Measurements from ENCODE around the gene SNTB2.
"Not testable (repeated sequence)": the region's sequence is repeated elsewhere in the genome, so short reads cannot be mapped to it uniquely, and the experiment has no call there.

The SNTB2 gene

GRCh38 chr16:69274699-69275235 is 87.8 kb downstream of the SNTB2 start:
- H3K27me3 Mint-ChIP-seq: no peaks in the 10 kb centered on the region
- no peak overlapping the region for H3K4me3 Mint-ChIP-seq
- no peaks in the 10 kb centered on the region for H3K36me3 Mint-ChIP-seq
- no peaks in the 10 kb centered on the region for H3K4me1 Mint-ChIP-seq (ENCODE audit: low read depth)
- H3K9me3 Mint-ChIP-seq (ENCODE audit: low read depth): no peaks in the 10 kb centered on the region
- H3K27ac Mint-ChIP-seq: no peak overlapping the region

DNA sequence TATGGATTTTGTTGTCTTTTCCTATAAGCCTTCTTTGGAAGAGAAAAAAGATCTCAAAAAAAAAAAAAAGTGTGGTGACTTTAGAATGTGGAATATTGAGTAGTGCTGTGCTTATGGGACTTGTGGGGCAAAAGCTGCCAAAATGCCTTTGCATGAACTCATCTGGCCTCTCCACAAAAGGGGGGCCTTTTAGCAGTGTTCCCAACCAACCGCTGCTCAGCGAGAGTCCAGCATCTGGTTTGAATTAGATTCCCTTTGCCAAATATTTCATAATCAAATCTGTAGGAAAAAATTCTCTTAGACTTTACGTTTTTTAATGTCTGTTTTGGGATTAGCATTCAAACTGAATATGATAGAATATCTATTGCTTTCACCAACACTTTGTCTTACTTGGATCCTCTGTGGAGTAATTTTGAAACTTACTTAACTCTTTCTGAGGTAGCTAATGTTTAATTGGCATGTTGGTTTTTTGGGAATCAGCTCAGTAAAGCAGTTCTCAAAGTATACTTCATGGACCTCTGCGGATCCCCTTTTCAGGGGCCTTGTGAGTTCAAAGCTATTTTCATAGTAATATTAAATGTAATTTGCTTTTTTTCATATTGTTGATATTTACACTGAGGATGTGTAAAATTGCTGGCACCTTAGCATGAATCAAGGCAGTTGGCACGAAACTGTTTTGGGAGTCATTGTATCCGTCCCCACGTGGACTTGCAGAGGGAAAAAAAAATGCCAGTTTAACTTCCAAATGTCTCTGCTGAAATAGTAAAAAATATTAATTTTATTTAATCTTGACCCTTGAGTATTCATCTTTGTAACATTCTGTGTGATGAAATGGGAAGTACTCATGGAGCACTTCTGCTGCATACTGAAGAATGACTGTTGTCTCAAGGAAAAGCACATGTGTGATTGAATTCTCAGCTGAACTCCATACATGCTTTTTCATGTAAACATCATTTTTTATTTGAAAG is 89.5 kb downstream of the SNTB2 start:
- Mint-ChIP-seq H3K4me1 (ENCODE audit: low read depth) (no peaks in the 10 kb centered on the region), H3K27ac (no peak overlapping the region), H3K4me3 (no peak overlapping the region), H3K9me3 (ENCODE audit: low read depth) (no peaks in the 10 kb centered on the region), H3K27me3 (no peaks in the 10 kb centered on the region), H3K36me3 (no peaks in the 10 kb centered on the region)

GRCh38 chr16:69277413-69277812 is 90.4 kb downstream of the SNTB2 start:
- H3K4me1 Mint-ChIP-seq (ENCODE audit: low read depth): no peaks in the 10 kb centered on the region
- H3K27me3 Mint-ChIP-seq: no peaks in the 10 kb centered on the region
- H3K4me3 Mint-ChIP-seq: no peak overlapping the region
- H3K36me3 Mint-ChIP-seq: no peaks in the 10 kb centered on the region
- H3K27ac Mint-ChIP-seq: no peak overlapping the region
- H3K9me3 Mint-ChIP-seq (ENCODE audit: low read depth): no peaks in the 10 kb centered on the region

DNA sequence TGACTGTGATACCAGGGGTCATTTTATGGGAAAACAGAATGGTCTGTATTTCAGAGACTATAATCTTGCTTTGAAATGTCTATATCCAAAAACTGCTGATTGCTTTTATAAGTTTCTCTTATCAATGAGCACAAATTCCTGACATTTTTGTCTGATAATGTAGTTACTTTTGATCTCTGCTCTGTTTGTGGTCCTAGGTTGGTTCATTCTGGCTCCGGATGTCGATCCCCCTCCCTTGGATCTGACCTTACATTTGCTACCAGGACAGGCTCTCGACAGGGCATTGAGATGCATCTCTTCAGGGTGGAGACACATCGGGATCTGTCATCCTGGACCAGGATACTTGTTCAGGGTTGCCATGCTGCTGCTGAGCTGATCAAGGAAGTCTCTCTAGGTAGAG is 96.9 kb downstream of the SNTB2 start:
- no peaks in the 10 kb centered on the region for H3K27me3 Mint-ChIP-seq

DNA sequence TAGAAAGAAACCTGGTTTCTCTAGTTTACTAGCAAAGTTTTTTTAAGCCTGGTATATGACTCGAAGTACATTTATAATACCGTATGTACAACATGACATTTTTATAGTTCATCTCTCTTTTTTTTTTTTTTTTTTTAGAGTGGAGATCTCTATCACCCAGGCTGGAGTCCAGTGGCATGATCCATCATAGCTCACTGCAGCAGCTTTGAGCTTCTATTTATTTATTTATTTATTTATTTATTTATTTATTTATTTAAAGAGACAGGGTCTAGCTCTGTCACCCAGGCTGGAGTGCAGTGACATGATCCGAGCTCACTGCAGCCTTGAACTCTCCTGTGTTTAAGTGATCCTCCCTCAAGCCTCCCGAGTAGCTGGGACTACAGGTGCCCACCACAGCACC is 98.3 kb downstream of the SNTB2 start:
- Mint-ChIP-seq H3K4me3 (no peak overlapping the region), H3K36me3 (no peaks in the 10 kb centered on the region), H3K4me1 (ENCODE audit: low read depth) (peaks cover 2% of the 10 kb centered on the region), H3K27me3 (no peaks in the 10 kb centered on the region), H3K9me3 (ENCODE audit: low read depth) (no peaks in the 10 kb centered on the region), H3K27ac (no peak overlapping the region)

More for the DNA sequence above, 96.9 kb downstream of the SNTB2 start:
- no peaks in the 10 kb centered on the region for H3K9me3 Mint-ChIP-seq (ENCODE audit: low read depth)
- H3K4me1 Mint-ChIP-seq (ENCODE audit: low read depth): peaks cover 2% of the 10 kb centered on the region
- no peak overlapping the region for H3K4me3 Mint-ChIP-seq
- H3K27ac Mint-ChIP-seq: no peak overlapping the region
- H3K36me3 Mint-ChIP-seq: no peaks in the 10 kb centered on the region

- Mint-ChIP-seq H3K9me3 (ENCODE audit: low read depth) (no peaks in the 10 kb centered on the region), H3K4me1 (ENCODE audit: low read depth) (peaks cover 2% of the 10 kb centered on the region), H3K27ac (no peak overlapping the region), H3K36me3 (no peaks in the 10 kb centered on the region), H3K27me3 (no peaks in the 10 kb centered on the region), H3K4me3 (no peak overlapping the region)
These were observed 100.2 kb downstream of the SNTB2 start for GRCh38 chr16:69286941-69287713.

- H3K27ac Mint-ChIP-seq; H3K9me3 Mint-ChIP-seq (ENCODE audit: low read depth); H3K27me3 Mint-ChIP-seq; H3K4me3 Mint-ChIP-seq; H3K36me3 Mint-ChIP-seq; H3K4me1 Mint-ChIP-seq (ENCODE audit: low read depth): not testable (repeated sequence)
These were observed 104.7 kb downstream of the SNTB2 start for GRCh38 chr16:69291657-69292056.

GRCh38 chr16:69293401-69293800 is 106.4 kb downstream of the SNTB2 start:
- no peaks in the 10 kb centered on the region for H3K36me3 Mint-ChIP-seq
- H3K27me3 Mint-ChIP-seq: no peaks in the 10 kb centered on the region
- no peaks in the 10 kb centered on the region for H3K9me3 Mint-ChIP-seq (ENCODE audit: low read depth)
- H3K4me3 Mint-ChIP-seq: no peak overlapping the region
- no peaks in the 10 kb centered on the region for H3K4me1 Mint-ChIP-seq (ENCODE audit: low read depth)
- no peak overlapping the region for H3K27ac Mint-ChIP-seq

DNA sequence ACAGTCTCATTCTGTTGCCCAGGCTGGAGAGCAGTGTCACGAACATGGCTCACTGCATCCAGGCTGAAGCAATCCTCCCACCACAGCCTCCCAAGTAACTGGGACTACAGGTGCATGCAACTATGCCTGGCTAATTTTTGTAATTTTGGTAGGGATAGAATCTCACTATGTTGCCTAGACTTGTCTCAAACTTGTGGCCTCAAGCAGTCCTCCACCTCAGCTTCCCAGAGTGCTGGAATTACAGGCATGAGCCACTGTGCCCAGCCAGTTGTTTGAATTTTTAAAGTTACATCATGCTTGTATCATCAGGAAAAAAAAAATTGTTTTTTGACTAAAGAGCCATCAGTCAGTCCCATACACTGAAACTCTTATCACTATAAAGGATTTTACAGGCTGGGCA is 107.1 kb downstream of the SNTB2 start:
- no peaks in the 10 kb centered on the region for H3K36me3 Mint-ChIP-seq
- no peaks in the 10 kb centered on the region for H3K4me1 Mint-ChIP-seq (ENCODE audit: low read depth)

GRCh38 chr16:69296771-69297170 is 109.8 kb downstream of the SNTB2 start:
- H3K27me3 Mint-ChIP-seq; H3K9me3 Mint-ChIP-seq (ENCODE audit: low read depth); H3K4me1 Mint-ChIP-seq (ENCODE audit: low read depth); H3K36me3 Mint-ChIP-seq; H3K4me3 Mint-ChIP-seq; H3K27ac Mint-ChIP-seq: not testable (repeated sequence)

More for the DNA sequence above, 107.1 kb downstream of the SNTB2 start:
- Mint-ChIP-seq H3K27ac (no peak overlapping the region), H3K9me3 (ENCODE audit: low read depth) (no peaks in the 10 kb centered on the region), H3K4me3 (no peak overlapping the region), H3K27me3 (no peaks in the 10 kb centered on the region)

GRCh38 chr16:69298261-69298660 is 111.3 kb downstream of the SNTB2 start:
- no peak overlapping the region for H3K27ac Mint-ChIP-seq
- no peaks in the 10 kb centered on the region for H3K27me3 Mint-ChIP-seq
- H3K4me1 Mint-ChIP-seq (ENCODE audit: low read depth): no peaks in the 10 kb centered on the region
- no peak overlapping the region for H3K4me3 Mint-ChIP-seq
- no peaks in the 10 kb centered on the region for H3K9me3 Mint-ChIP-seq (ENCODE audit: low read depth)
- peaks cover 2% of the 10 kb centered on the region for H3K36me3 Mint-ChIP-seq

GRCh38 chr16:69301187-69301586 is 114.2 kb downstream of the SNTB2 start:
- H3K27ac Mint-ChIP-seq: no peak overlapping the region
- H3K4me3 Mint-ChIP-seq: no peak overlapping the region
- H3K9me3 Mint-ChIP-seq (ENCODE audit: low read depth): no peaks in the 10 kb centered on the region
- no peaks in the 10 kb centered on the region for H3K4me1 Mint-ChIP-seq (ENCODE audit: low read depth)
- H3K27me3 Mint-ChIP-seq: no peaks in the 10 kb centered on the region
- H3K36me3 Mint-ChIP-seq: peaks cover 2% of the 10 kb centered on the region

GRCh38 chr16:69301861-69302260 is 114.9 kb downstream of the SNTB2 start:
- peaks cover 2% of the 10 kb centered on the region for H3K36me3 Mint-ChIP-seq
- H3K4me1 Mint-ChIP-seq (ENCODE audit: low read depth): no peaks in the 10 kb centered on the region
- H3K9me3 Mint-ChIP-seq (ENCODE audit: low read depth): no peaks in the 10 kb centered on the region
- no peaks in the 10 kb centered on the region for H3K27me3 Mint-ChIP-seq
- H3K27ac Mint-ChIP-seq: no peak overlapping the region
- no peak overlapping the region for H3K4me3 Mint-ChIP-seq

DNA sequence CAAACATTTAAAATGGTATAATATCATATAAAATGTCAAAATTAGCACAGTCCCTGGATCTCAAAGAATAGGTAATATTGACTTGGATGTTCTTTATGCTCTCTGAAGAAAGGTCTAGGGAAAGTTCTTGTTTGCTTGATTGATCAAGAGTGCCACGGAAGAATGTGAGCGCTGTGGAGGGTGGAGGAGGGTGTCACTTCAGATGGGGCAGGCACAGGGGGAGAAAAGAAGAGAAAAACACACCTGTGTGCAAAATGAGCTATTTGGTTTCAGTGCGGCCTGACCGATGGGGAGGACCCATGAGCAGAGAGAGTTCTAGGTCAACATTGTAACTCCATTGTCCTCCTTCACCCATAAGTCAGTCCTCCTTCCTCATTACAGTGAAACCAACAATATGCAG is 115.3 kb downstream of the SNTB2 start:
- no peaks in the 10 kb centered on the region for H3K27me3 Mint-ChIP-seq
- H3K27ac Mint-ChIP-seq: no peak overlapping the region
- no peaks in the 10 kb centered on the region for H3K4me1 Mint-ChIP-seq (ENCODE audit: low read depth)
- no peak overlapping the region for H3K4me3 Mint-ChIP-seq
- peaks cover 2% of the 10 kb centered on the region for H3K36me3 Mint-ChIP-seq
- no peaks in the 10 kb centered on the region for H3K9me3 Mint-ChIP-seq (ENCODE audit: low read depth)

- Mint-ChIP-seq H3K36me3 (peaks cover 2% of the 10 kb centered on the region), H3K9me3 (ENCODE audit: low read depth) (no peaks in the 10 kb centered on the region), H3K27ac (no peak overlapping the region), H3K4me3 (no peak overlapping the region), H3K4me1 (ENCODE audit: low read depth) (peaks cover 5% of the 10 kb centered on the region), H3K27me3 (no peaks in the 10 kb centered on the region)
These were observed 119.1 kb downstream of the SNTB2 start for GRCh38 chr16:69306031-69306430.
